Activated CD8-positive, alpha-beta memory T cell treated with anti-CD3 and anti-CD28 coated beads for 48 hours (primary cell): Measurements from ENCODE around the gene SLC27A4.
A peak's percentile ranks its signal among the peaks of the same experiment; 100 is the strongest.
"Not testable (repeated sequence)": the region's sequence is repeated elsewhere in the genome, so short reads cannot be mapped to it uniquely, and the experiment has no call there.

ENCODE experiments used
- DNase-seq, 3 experiments: peaks; one replicate each; pipeline ENCODE4 v3.0.0-alpha.2; 2020; ENCODE audit warnings: low read depth in 2 of 3, low spot score in 2 of 3

The SLC27A4 gene

GRCh38 chr9:128323791-128324190 is 16.5 kb upstream of the SLC27A4 start:
- no peak for DNase-seq

- no peak for DNase-seq
Observed at GRCh38 chr9:128324401-128324800, 15.9 kb upstream of the SLC27A4 start.

- no peak for DNase-seq
Observed at GRCh38 chr9:128325629-128326028, 14.7 kb upstream of the SLC27A4 start.

- DNase-seq = no peak
Observed at GRCh38 chr9:128333451-128333869, 6.9 kb upstream of the SLC27A4 start.

- DNase-seq = no peak
Observed at GRCh38 chr9:128335161-128335560, 5.2 kb upstream of the SLC27A4 start.

- DNase-seq = no peak
Observed at GRCh38 chr9:128335914-128336313, 4.4 kb upstream of the SLC27A4 start.

- no peak for DNase-seq
Observed at GRCh38 chr9:128337936-128338335, 2.4 kb upstream of the SLC27A4 start.

GRCh38 chr9:128338852-128339614 is 1.3 kb upstream of the SLC27A4 start:
- DNase-seq = not testable (repeated sequence)

- DNase-seq = peak in 2 of 3 experiments; percentile 15 to 24
Observed at GRCh38 chr9:128340691-128341434, 536 bp downstream of the SLC27A4 start.

GRCh38 chr9:128341435-128341849 is 1.1 kb downstream of the SLC27A4 start:
- peak; percentile 24 to 47 (median 33) for DNase-seq

GRCh38 chr9:128342971-128343680 is 2.8 kb downstream of the SLC27A4 start:
- DNase-seq = no peak

GRCh38 chr9:128343855-128344254 is 3.5 kb downstream of the SLC27A4 start:
- DNase-seq = no peak

GRCh38 chr9:128344931-128345605 is 4.7 kb downstream of the SLC27A4 start:
- DNase-seq = no peak

- DNase-seq = no peak
Observed at GRCh38 chr9:128349125-128349524, 8.8 kb downstream of the SLC27A4 start.

GRCh38 chr9:128349772-128350171 is 9.4 kb downstream of the SLC27A4 start:
- DNase-seq = no peak

- DNase-seq = no peak
Observed at GRCh38 chr9:128355451-128355850, 15.1 kb downstream of the SLC27A4 start.

- no peak for DNase-seq
Observed at GRCh38 chr9:128358090-128358489, 17.8 kb downstream of the SLC27A4 start.

- no peak for DNase-seq
Observed at GRCh38 chr9:128358861-128359260, 18.5 kb downstream of the SLC27A4 start.

- DNase-seq = no peak
Observed at GRCh38 chr9:128360826-128361225, 20.5 kb downstream of the SLC27A4 start.

GRCh38 chr9:128361296-128361985 is 21.1 kb downstream of the SLC27A4 start:
- DNase-seq = no peak
